Measurements from ENCODE around the gene CREG1.

DNA sequence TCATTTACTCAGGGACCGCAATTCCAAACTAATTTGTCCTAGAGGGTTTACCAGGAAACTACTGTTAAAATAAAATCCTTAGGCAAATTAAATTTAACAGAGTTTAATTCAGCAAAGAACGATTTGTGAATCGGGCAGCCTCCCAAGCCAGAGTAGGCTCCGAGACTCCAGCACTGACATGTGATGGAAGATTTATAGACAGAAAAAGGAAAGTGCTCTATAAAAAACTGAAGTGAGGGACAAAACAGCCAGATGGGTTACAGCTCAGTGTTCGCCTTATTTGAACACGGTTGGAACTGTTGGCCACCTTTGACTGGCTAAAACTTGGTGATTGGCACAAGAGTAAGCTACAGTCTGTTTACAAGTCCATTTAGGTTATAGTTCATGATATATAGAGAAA, 41.3 kb upstream of the CREG1 start:
- no peak for TF ChIP-seq EZH2 (IDR thresholded peaks at IDR 0.05; ENCODE audit: insufficient read depth, low read length)
- TF ChIP-seq, protein P1, sequence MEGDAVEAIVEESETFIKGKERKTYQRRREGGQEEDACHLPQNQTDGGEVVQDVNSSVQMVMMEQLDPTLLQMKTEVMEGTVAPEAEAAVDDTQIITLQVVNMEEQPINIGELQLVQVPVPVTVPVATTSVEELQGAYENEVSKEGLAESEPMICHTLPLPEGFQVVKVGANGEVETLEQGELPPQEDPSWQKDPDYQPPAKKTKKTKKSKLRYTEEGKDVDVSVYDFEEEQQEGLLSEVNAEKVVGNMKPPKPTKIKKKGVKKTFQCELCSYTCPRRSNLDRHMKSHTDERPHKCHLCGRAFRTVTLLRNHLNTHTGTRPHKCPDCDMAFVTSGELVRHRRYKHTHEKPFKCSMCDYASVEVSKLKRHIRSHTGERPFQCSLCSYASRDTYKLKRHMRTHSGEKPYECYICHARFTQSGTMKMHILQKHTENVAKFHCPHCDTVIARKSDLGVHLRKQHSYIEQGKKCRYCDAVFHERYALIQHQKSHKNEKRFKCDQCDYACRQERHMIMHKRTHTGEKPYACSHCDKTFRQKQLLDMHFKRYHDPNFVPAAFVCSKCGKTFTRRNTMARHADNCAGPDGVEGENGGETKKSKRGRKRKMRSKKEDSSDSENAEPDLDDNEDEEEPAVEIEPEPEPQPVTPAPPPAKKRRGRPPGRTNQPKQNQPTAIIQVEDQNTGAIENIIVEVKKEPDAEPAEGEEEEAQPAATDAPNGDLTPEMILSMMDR (IDR thresholded peaks at IDR 0.05; ENCODE audit: insufficient read depth, low read depth, low read length) = no peak
